ENCODE data around the gene TOM1L2.

The TOM1L2 gene

DNA sequence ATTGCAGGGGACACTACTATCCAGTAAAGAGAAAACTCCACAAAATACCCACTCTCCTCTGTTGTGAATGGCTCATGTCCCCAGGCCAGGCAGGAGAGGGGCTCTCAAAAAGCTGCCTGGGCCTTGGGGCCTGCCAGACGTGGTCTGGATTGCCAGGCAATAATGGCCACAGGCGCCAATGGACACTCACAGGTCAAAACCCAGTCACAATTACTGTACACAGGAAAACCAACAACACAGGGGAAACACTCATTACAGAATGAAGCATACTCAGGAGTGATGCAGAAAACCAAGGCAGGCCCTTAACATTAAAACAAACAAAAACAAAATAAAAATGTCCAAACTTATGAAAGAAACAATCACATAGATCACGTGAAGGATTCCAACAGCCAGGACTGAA lies 100.3 kb downstream of the TOM1L2 start:
- no peak for DNase-seq

DNA sequence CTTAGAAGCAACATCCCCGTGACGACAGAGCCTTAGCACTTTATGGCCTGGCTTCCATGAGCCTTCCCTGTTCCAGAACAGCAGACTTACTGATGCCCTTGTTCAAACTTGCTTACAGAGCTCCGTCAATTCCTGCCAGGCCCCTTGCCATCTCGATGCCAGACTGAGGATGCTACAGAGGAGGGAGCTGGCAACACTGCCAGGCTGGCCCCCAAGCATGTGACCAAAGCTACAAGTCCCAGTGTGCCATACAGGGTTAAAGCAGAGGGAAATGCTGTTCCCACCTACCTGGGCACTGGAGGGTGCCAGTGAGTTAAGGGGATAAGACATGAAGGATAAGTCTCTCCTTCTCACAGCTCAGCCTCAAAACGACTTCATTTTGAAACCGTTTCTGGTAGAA lies 102.0 kb downstream of the TOM1L2 start:
- no peak for DNase-seq

DNA sequence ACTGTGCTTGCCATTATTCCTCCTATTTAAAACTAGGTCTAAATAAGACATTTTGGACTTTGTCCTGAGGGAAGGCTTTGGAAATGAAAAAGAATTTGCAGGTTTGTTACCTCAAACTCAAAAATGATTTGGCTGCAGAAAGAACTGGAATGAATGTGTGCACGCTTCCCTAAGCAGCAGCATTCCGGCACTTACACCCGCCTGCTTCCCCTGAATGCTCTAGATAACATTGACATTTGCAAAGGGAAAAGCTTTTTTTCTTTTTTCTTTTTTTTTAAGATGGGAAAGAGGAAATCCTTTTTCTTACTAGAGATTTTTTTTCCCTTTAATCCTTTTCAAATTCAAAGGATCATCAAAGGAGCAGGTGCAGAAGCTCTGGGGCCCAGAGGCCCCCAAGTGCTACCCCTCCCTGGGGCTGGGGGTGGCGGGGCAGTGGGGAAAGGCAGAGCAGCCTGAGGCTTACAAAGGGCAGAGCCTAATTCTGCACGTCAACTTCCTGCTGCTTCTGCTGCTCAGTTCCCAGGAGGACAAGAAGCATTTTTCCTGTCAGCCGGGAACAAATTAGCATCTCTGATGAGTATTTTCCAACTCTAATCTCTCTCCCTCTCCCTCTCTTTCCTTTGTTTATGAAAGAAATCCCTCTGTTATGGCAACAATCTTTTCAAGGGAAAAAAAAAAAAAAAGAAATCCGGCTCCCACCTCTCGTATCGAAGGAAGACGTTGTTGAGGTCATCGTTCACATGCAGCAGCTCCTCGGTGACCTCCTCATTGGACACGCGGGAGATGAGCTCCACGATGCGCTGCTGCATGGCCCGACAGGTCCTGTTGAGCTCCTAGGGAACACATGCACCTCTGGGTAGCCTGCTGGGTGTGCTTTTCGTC lies 103.3 kb downstream of the TOM1L2 start:
- DNase-seq, result no peak

DNA sequence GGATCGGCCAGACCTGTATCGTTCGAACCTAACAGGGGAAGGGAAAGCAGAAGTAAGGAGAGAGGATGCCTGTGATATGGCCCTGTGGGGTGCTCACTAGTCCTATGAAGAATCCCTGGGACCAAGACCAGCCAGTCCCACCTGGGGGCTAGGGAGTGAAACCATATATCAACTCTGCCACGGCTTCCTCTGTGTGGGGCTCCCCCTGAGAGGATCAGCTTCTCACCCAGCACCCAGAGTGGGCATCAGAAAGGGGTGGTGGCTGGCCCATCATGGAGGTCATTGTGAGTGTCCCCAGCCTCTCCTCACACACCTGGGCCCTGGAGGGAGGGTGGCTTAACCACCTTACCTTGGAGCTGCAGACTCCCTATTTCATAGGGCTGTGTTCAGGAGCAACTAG lies 105.3 kb downstream of the TOM1L2 start:
- no peak for DNase-seq

DNA sequence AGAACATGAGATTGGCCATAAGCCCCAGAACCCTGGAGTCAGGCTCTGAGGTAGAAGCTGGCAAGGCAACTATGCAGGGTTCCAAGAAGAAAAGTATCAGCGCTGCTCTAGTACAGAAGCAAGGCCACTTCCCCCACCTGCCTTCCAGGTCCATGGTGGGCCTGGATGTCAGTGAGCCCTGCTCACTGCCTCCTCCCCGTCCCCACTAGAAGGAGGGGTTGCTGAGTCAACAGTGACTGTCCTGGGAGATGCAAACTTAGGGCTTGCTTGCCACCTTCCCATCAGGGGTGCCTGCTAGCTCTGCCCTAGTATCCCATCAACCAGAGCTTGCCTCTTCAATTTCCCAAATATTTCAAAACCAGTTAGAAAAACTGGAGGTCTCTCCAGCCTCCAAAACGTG lies 105.8 kb downstream of the TOM1L2 start:
- DNase-seq, result no peak

DNA sequence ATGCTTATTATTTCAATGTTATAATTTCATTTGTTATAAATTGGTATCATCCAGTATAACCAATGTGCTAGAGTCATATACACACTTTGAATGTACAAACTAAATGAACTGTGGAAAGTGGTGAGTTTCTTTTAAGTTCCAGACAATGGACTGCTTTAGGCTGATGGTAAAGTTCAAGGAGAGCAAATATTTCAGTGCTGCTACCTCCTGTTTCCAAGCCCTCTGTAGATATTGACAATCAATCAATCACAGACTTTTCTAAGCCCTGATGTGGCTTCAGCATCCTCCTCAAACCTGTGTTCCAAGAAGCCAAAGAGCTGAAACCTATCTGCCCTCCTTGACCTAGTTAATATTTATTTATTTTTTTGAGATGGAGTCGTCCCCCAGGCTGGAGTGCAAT lies 107.2 kb downstream of the TOM1L2 start:
- DNase-seq, result no peak

DNA sequence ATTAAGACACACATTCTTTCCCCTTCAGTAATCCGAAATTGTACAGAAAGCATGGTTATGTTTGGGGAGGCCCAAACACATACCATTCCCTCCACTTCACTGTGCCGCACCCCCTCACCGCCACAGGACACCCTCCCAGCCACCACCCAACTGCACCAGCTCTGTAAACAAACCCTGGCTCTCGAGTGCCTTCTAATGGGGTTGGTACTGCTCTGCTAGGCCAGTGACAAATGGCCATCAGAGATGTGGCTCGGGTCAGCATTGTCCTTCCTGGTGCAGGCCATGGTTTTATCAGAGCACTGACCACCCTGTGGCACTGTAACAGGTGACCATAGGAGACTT lies 111.5 kb downstream of the TOM1L2 start:
- no peak for DNase-seq

DNA sequence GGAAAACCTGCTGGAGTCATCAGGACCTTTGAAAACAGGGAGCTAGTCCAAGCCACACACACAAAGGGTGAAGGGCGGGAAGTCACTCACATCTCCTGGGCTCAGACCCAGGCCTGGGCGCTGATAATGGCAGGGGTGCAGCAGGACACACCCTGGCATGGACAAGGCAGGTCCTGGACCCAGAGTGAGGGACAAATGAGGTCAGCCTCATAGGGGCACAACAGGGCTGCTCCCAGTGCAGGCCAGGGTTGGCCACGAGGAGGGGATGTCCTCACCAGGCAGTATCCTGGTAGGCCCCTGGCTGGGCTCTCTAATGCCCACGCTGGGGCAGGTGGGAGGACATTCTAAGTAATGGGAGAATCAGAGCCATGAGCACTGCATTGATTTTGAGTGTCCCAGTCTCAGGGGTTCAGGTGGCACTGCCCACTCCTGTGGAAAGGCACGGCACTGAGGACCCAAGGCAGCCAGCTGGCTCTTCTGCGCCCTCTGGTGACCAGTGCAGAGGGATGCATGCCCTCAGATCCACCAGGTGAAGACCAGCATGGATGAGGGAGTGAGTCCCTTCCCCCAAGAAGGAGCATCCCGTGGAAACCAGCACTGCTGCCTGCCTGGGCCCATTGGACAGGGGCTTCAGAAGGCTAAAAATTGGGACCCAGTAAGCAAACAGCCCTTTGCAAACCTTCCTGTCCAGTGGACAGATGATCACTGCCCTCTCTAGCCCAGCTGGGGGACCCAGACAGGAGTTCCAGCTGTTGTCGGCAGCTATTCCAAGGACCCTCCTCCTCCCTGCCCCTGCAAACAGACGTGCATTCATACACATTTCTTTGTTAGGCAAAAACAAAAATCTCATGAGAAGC lies 112.1 kb downstream of the TOM1L2 start:
- peak; percentile 76 for DNase-seq

DNA sequence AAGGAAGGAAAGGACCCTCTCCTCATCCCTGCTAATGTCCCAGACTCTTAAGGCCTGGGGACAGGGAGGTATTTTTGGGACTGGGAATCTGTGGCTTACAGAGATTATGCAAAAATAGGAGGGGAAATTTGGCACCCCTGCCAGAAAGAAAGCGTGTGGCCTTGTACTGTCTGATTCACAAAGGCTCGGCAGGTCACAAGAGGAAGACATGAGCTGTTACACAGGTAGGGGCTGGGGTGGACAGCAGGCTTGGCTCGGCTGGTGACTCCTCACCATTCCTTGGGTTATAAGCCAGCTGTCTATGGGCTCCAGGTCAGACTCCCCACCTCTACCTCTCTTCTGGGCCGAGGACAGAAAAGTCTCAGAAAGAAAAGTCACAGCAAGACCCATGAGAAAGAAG lies 114.7 kb downstream of the TOM1L2 start:
- no peak for DNase-seq

DNA sequence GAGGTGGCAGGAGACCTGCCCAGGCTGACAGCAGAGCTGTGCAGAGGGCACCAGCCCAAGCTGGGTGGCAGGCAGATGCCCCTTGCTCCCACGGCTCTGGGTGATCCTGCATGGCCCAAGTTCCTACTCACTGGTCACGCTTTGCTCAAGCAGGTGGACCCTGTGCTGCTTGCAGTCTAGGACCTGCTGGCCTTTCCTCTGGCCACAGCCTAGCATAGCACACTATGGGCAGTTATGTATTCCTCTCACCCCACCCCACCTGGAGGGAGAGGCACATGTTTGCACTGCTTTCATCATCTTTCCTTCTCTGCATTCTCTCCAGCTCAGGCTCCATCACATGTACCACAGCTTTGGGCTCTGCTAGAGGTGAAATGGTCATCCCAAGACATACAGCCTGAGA lies 115.8 kb downstream of the TOM1L2 start:
- DNase-seq, result no peak

DNA sequence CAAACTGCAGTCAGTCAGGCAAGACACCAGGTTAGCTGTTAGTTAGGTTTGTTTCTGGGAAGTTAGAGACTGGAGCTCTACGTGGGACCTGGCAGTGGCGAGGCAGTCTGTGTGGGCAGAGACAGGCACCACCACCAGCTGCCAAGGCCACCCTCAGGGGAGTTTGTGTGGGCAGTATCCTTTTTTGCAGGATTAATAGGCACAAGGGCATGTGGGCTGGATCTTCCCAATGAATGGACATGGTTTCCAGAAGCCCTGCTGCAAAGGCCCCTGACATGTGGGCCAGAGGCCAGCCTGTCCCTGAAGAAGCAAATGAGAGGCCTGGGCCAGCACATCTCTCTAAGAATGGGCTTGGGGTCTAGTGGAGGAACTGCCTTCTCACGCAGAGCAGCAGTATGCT lies 116.2 kb downstream of the TOM1L2 start:
- DNase-seq, result no peak

DNA sequence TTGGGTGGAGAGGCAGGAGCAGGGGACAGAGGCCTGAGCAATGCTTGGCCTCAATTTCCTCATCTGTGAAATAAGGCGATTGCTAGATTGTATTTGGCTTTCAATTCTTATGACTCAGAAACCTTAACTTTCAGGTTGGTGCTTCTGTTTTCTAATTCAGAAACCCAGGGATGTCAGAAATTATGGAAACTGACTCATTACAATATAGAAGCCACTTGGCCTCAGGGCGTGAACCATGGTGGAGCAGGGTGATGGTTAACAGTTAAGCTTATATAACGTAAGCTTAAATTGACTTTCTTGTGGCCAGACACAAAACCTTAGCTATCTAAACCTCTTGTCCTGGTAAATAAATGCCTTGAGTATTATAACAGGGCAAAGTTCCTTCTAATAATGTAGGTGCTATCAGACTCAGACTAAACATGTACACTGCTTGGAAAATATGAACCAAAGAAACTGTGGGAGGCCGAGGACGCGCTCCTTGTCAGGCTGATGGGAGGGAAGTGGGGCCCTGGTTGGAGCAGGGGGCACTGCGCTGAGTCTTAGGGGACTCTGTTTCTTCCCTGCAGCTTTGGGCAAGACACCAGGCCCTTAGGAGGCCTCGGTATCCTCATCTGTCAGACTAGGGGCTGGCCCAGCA lies 118.3 kb downstream of the TOM1L2 start:
- peak; percentile 77 for DNase-seq

DNA sequence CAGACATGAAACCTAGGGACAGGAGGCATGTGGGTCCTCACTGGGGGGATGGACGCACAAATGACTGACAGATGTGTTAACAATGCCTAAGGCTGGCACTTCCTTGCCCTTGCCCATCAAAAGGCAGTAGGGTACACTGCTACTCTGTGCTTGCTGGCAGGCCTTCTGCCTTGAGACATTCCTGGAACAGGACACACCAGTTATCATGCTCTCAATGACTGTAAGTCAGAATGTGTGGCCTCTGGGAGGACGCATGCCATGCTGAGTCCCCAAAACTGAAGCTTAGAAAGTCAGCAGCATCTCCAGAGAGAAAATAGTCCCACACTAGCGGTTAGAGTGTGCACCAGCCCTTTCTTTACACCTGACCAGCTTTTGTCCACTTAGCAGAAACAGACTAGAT lies 119.3 kb downstream of the TOM1L2 start:
- DNase-seq, result no peak

DNA sequence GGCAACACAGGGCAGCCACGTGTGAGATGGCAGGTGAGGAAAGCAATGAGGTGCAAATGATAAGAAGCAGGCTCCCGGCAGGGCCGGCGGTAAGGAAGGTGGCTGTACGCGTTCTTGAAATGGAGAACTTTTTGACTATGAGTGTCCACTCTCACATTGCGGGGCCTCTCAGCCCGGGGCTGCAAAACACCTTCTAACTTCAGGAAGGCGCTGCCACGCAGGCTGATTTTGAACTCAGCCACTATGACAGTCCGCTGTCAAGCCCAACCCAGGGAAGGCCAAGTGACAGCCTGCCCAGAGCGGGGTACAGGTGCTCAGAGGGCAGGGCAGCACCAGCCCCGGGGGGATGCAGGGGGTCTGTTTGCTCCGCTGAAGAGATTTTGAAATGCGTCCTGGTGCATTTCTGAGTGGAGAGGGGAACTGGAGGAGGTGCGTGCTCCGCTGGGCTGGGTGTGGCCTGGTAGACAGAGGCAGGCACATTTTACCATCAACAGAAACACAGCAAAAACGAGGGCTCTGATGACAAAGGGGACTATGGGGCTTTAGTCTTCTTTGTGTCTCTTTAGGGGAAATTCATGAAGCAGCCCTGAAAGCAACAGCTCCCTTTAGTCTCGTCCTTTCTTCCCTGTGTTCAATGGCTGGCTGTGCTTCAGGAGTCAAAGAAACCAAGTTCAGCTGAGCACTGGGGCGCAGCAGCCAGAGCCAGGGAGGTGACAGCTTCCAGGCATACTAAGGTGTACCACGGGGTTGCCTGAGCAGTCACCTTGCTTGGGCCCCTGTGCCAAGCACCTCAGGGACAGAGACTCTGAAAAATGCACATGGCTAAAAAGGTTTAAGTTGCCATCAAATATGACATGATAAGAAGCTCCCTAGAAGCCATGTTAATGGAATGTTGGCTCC lies 120.8 kb downstream of the TOM1L2 start:
- no peak for DNase-seq

DNA sequence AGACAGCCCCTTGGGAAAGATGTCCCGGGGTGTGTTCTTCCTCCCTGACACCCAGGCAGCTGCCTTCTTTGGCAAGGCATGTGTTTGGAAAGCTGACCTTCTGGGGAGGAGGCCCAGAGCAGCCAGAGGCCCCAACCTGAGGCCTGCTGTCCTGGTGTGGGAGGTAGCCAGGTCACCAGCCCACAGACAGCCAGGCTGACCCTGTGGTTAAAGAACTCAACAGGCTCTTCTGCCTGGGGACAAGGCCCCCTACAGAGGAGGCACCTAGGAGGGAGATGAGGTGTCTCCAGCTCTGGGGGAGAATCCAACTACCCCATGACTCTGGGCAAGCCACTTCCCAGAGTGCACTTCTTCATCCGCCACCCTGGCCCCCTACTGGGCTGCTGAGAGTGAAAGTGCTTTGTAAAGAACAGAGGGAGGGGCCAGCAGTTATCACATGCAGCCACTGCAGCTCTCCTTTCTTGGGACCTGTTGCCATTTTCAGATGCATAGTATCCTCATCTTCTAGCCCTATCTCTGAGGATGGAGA lies 122.3 kb downstream of the TOM1L2 start:
- peak; percentile 77 for DNase-seq

DNA sequence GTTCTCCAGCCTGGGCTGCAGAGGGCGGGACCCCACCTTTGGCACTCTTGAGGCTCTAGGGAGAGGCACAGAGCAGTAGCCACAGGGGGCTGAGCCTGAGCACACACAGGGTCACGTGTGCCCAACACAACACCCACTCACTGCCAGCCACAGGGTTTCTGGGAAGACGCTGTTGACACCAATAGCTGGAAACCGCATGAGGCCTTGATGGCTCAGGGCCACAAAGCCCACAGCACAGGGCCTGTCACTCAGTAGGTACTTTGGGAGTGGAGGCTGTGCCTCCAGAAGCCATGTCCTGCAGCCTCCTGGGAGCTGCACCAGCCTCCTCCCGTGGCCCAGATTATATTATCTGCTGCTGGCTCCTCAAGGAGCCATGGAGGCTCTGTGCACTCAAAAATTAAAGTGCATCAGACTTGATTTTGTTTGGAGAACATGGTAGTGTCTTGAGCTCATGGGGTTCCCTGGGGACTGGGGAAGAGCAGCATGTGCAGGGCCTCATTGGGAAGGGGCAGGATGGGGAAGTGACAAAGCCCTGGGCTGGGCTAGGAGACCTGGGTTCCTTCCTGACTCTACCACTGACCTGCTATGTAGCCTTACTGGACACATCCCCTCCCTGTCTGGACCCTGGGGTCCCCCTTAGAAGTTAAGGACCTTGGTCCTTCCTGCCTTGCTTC lies 122.9 kb downstream of the TOM1L2 start:
- DNase-seq, result peak; percentile 92

DNA sequence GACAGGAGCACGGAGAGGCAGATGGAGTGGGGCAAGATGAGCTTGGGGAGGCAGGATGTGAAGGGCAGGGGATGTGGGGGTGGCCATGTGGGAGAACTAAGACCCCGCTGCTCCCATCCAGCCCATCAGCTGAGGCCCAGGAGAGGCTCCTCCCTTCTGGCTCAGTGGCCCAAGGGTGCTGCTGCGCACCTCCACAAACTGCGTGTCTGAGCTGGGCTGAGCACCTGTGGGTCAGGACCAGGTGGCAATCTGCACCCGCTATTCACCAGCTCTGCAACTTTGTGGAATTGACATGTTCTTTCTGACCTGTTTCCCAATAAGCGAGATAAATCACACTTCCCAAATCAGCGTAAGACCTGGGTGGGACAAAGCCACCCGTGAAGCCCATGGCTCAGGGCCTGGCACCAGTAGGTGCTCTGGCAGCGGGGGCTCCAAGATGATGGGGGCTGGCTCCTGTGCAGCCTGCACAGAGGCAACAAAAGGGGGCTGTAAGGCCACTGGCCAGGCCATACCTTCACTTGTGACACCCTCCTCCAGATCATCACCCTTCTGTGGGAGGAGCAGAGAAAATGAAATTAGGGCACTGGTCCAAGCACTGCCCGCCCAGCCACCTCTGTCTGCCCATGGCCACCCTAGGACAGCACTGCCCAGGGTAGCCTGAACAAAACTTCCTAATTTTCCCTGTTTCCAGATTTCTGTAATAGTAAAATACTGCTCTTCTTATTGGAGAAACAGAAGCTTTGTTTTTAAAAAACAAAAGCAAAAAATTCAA lies 123.7 kb downstream of the TOM1L2 start:
- DNase-seq, result no peak

DNA sequence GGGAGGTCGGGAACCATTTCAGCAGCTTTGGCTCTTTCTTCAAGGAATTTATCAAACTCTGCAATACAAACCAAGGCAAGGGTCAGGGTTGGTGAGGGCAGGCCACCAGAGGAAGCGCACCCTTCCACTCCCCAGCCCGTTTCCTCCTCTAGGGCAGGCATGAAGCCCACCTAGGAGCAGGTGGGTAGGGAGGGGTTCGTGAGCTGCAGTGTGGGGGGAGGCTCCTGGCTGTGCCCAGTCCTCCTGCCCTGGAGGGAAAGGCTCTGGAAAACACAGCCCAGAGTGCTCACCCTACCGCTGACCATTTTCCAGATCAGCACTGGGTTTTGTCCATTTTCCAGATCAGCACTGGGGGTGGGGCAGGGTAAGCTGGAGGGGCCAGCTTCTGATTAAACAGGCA lies 124.5 kb downstream of the TOM1L2 start:
- no peak for DNase-seq

DNA sequence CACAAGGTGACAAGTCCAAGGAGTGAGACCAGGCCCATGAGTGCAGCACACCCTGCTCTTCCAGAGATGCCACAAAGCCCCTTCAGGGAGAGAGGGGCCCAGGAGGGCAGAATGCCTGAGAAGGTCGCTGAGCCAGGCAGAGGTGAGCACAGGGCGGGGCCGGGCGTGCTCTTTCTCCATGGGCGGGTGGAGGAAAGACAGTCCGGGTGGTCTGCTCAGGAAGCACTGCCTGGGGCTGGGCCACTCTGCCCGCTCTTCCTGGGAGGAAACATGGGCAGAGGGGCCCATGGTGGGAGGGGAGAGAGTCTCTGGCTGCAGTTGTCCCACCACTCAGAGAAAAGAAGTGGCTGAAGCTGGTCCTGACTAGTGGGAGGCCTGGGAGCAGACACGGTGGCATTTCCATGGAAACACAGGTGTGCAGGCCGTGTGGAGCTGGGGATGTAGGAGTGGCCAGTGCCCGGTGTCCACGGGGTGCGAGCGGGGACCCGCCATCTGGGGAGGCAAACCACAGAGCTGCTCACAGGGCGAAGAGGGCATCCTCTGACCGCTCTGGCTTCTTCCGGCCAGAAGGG lies 125.0 kb downstream of the TOM1L2 start:
- DNase-seq, result no peak

DNA sequence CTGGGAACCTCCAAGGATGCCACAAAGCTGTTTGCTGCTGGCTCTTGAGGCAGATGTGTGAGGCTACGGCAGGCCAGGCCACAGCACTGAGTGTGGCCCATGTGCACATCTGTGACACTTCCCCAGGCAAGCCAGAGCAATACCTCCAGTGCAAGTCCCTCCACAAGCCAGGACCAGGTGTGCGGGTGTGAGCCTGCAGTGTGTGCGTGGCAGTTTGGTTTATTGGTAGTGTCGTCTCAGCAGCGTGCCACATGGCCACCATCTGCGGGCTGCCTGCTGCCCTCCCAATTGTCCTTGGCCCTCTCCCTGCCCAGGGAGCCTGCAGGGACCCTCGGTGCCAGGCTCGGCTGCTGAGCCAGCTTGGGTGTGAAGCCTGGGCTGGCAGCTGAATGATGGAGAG lies 125.6 kb downstream of the TOM1L2 start:
- no peak for DNase-seq

DNA sequence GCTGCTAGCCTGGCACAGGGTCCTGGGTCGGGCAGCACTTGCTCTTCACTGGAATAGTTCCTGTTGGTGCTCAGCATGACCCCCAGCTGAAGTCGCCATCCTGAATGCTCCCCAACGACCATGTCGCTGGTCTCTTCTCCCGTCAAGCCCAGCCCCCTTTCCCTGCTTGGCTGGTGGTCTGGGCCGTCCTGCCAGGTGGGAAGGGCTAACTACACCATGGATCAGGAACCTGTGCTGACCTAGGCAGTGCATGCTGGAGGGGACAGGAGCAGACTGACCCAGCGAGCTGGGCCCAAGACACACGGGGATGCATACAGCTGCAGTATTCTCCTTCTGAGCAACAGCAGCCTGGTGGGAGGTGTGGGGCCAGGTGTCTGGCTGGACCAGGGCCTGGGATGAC lies 126.2 kb downstream of the TOM1L2 start:
- no peak for DNase-seq

All from stimulated activated CD4-positive, alpha-beta T cell treated with anti-CD3 and anti-CD28 coated beads, Interleukin-15, amount 100 ng/mL, for 24 hours (primary cell).